Stimulated activated CD8-positive, alpha-beta memory T cell treated with anti-CD3 and anti-CD28 coated beads, Interleukin-12 subunit alpha, Interleukin-12 subunit beta, amount 100 ng/mL, for 24 hours (primary cell): ENCODE results near the gene PPDPF.

Source experiments
- DNase-seq: peaks from one replicate; pipeline ENCODE4 v3.0.0-alpha.2; 2020; ENCODE audit errors: extremely low read depth

PPDPF gene

DNA sequence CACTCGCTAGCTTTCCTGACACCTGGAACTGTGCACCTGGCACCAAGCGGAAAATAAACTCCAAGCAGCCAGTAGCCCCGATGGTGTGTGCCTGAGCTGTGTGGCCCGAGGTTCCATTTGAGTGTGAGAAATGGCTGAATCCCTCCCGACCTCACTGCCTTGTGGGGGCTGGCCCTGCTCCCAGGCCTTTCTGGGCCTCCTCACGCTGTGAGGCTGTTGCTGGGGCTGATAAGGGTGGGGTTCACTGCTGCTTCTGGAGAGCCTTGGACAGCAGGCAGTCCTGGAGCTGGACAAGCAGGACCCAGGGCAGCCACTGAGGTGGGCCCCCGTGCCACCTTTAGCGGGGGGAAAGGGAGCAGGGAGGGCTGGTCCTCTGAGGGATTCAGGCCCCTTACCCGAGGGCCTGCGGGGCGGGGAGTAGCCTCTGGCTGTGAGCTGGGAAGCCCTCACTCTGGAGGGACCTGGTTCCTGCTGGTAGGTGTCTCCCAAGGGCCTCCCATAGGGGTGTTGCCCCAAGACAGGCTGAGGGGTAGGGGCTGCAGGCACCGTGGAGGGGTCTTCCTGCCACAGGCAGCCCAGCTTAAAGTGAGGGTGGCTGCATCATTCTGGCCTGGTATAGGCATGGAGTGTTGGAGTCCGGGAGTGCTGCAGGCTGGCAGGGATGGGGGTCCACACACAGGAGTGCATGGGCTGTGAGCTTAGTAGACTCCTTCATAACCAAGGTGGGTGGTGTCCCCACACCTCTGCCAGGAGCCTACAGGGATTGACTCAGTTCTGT, 1.7 kb downstream of the PPDPF start:
- no peak for DNase-seq

- DNase-seq: no peak
These were observed 2.5 kb downstream of the PPDPF start for GRCh38 chr20:63522981-63523611.

- no peak for DNase-seq
These were observed 4.6 kb downstream of the PPDPF start for GRCh38 chr20:63525185-63525584.

DNA sequence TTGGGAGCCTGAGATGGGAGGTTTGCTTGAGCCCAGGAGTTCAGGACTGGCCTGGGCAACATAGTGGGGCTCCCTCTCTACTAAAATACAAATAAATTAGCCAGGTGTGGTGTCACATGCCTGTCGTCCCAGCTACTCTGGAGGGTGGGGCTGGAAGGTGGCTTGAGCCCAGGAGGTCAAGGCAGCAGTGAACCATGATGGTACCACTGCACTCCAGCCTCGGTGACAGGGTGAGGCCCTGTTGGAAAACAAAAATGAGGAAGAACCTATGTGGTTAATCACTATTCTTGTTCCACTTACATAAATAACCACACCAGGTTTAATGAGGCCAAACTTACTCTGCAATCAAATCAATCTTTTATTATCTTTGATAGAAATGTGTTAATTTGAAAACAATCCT, 5.4 kb downstream of the PPDPF start:
- no peak for DNase-seq

DNA sequence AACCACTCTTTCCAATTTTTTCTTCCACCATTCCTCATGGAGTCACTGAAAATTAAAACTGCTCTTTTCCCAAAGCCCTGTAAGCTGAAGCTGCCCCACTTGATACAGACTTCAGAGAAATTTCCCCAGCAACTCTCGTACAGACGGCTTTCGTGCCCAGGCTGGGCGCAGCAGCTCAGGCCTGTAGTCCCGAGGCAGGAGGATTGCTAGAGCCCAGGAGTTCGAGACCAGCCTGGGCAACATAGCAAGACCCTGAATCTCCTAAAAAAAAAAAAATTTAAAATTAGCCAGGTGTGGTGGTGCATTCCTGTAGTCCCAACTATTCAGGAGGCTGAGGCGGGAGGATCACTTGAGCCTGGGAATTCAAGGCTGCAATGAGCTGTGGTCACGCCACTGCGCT, 6.6 kb downstream of the PPDPF start:
- no peak for DNase-seq

DNA sequence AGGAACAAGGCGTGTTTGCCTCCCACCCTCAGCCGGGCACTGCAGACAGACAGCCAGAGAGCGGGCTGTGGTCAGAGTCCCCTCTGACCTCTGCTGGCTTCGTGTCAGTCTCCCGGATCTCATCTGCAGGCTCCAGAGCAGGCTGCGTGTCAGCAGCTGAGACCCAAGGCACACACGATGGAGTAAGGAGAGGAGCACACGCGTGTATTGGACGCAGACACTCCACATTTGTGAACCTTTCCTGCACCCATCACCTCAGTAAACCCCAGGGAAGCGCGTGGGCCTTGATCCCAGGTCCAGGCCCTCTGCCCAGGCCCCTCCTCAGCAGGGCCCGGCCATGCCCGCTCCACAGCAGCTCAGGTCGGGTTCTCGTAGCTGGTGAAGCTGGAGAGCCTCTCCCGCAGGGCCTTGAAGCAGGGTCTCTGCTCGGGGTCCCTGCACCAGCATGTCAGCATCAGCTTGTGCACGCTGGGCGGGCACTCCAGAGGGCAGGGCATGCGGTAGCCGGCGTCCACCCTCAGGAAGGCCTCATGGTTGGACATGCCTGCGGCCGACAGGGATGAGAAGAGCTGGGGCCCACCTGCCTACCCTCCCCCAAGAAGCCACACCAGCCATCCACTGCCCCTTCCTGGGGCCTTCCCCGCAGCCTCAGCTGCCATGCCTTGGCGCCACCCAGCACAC, 8.8 kb downstream of the PPDPF start:
- DNase-seq: no peak

DNA sequence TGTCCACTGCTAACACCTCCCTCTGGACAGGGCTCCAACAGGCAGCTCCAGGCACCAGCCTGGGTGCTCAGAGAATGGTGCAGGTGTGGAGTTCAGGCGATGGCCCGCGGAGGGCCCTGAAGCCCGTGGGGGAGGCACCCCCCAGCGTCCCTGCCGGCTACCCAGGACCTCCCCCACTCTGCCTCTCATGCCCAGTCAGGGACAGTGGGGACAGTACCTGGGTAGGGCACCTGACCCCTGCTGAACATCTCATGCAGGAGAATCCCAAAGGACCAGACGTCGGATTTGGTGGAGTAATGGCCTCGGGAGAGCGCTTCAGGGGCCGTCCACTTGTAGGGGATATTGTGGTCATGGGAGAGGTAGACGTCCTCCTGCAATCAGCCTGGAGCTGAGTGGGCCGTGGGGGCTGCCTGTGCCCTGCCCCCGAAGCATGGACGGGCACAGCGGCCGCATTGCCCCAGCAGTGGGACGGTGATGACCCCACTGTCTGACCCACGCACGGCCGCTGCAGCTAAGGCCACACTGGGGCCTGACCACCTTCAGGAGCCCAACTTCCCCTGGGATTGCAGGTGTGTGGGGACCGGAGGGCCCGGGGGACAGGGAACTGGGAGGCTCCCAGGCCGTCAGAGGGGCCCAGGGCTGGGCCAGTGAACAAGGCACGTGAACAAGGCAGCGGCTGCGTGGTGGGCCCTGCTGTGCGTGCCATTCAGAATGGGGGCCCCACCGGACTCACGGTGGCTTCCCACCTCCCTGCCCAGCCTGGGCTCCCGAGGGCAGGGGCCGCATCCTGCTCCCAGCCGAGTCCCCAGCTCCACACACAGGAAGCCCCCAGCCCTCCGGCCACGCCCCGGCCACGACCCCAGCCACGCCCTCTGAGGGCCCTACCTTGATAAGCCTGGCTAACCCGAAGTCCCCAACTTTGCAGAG, 9.6 kb downstream of the PPDPF start:
- DNase-seq: no peak

DNA sequence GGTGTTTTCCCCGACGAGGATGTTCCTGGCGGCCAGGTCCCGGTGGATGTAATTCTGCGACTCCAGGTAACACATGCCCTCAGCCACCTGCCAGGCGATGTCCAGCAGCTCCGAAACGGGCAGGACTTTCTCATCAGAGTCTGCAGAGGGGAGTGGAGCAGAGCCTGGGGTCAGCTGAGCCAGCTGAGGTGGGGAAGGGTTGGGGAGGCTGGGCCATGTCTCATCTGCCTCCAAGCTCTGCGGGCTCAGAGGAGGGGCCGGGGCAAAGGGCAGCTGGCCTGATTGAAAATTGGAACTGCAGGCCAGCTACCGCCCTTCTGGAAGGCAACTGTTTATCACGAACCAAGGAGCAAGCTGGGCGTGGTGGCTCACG, 10.2 kb downstream of the PPDPF start:
- DNase-seq: no peak

DNA sequence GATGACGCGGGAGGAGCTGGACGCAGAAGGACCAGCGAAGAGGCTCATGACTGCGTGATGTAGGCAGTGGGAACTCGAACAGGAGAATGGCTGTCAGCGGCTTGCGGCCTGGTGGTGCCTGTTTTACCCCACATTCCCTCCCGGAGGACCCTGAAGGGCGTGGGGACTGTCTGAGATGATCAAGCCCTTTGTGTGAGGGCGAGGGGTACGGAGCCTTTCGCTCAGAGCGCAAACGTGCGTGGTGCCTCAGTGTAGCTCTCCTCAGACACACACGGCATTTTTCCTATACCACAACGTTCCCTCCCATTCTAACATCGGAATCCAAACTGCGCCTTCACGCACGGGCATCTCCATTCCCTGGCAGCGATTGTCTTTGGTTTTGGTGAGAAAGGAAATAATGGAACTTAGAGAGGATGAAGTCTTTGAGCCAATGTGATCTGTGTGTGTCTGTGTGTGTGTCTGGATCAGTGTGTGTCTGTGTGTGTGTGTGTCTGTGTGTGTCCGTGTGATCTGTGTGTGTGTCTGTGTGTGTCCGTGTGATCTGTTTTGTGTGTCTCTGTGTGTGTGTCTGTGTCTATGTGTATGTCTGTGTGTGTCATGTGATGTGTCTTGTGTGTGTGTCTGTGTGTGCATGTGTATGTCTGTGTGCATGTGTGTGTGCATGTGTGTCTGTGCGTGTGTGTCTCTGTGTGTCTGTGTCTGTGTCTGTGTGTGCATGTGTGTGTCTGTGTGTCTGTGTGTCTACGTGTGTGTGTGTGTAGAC, 11.3 kb downstream of the PPDPF start:
- no peak for DNase-seq

- no peak for DNase-seq
These were observed 11.9 kb downstream of the PPDPF start for GRCh38 chr20:63532449-63532971.

DNA sequence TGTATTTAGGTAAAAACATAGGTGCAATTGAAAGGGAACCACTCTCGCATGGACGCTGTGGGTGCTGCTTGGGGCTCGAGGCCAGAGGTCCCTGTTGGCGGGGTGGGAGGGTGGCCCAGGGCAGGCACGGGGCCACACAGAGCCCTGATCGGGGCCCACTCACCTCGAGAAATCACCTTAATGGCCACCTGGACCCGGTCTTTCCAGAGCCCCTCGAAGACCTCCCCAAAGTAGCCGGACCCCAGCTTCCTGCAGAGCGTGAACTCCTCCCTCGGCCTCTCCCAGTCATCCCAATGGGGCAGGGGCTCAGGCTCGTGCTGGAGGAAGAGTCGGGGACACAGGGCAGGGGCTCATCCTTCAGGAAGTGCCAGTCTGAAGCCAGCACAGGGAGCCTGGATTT, 12.8 kb downstream of the PPDPF start:
- no peak for DNase-seq

DNA sequence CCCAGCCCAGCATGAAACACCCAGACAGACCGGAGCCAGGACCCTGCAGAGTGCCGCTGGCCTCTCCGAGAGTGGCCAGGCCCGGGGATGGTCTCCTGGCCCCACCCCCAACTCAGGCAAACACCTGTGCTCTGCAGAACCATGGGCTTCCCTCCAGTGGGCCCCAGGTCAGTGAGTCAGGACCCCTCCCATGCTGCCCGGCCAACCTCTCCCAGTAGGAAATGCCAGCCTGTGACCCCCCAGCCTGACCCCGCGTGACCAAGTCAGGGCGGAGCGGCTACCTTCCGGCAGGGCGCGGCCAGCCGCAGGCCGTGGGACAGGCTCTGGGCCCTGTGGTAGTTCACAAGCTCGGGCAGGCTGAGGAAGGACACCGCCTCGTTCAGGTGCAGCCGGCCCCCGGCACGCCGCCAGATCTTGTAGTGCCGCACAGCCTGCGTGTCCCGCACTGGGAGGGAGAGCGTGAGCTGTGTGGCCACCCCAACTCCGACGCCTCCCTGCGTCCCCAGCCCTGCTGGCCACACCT, 13.4 kb downstream of the PPDPF start:
- DNase-seq: no peak

GRCh38 chr20:63534427-63534830, 13.9 kb downstream of the PPDPF start:
- DNase-seq: no peak

DNA sequence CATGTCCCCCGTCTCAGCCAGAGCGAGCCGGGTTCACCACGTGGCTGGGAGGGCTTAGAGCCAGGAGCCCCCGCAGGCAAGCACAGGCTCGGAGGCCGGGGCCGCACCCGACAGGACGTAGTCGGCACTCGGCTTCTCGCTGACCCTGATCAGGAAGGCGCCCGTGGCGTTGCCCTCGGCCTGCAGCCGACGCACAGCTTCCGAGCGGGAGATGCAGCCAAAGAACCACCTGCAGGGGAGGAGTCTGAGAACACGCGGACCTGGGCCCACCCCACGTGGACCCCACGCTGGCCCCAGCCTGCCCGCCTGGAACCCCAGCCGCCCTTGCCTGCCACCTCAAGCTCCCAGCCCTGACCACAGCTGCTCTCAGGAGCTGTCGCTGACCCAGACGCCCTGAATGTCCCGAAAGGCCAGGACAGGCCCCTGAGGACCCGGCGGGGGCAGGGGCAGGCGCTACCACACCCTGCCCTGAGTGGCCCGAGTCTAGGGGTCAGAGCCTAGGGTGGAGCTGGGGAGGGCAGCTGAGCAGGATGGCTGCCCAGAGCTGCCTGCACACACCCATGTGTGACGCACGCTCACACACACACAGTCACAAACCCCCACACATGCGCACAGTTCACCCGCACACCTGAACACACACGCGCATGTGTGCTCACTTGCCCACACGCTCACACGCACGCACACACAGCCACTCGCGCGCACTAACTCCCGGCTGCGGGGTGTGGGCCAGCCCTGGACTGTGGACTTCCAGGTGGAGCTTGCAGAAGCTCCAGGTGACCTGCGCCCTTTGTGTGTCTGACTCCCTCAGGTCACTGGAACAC, 14.5 kb downstream of the PPDPF start:
- DNase-seq: no peak

- DNase-seq: no peak
These were observed 15.8 kb downstream of the PPDPF start for GRCh38 chr20:63536241-63536977.

DNA sequence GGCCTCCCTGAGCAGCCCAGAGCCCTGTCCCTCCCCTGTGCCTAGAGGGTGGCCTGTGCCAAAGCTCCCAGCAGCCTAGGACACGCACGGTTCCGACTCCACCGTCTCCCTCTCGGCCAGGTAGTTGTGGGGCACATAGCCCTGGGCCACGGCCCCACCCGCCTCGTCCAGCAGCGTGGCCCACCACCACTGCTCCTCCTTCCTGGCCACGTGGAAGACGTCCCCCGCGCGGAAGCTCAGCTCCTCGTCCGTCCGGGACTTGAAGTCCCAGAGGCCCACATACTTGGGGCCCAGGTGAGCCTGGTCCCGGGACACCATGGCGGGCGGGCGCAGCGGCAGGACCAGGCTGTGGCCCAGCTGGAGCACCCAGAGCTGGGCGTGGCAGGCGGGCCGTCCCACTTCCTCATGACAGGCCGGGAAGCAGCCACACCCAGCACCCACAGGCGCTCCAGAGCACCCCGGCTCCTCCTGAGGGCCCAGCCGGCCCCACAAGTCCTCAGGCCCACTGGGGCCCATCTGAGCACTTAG, 16.5 kb downstream of the PPDPF start, which contains the start of gene PTK6:
TSS of gene PTK6 (minus strand) at position 380 of the 528 bp plus-strand sequence. CDS start at position 318, 62 bp downstream.
- DNase-seq: no peak

DNA sequence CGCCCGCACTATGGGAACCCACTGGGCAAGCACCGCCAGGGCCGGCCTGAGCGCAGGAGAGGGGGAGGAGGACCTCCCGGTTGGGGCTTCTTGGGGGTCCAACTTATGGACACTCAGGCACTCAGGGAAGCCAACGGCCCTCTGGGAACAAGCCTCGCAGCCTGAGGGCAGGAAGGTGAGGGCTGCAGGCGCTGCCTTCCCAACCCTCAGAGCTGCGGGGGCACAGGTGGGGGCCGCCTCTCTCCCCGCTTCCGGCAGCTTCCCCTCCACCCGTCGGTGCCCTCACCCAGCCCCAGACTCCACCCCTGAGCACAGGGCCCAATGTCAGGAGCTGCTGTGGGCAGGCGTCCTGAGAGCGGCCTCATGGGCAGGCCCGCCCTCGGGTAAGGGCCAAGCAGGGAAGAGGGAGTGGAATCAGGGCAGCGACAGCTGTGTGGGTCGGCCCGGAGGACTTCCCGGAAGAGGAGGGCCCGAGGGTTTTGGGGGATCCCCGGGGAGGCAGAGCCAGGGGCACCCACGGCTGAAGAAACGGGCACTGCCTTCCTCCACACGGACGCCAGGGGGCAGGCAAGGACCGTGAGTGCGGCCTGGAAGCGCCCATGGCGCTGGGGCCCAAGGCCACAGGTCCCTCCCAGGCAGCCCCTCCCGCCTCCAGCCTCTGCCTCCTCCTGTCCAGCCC, 17.1 kb downstream of the PPDPF start:
- DNase-seq: peak; percentile 87
